Liver (tissue), 9 donors: ENCODE measurements around the gene OTOF. TPM values are rescaled to one million over a fixed set of nuclear protein-coding genes. Genes with fewer than 3 reads are reported as not detected.

Source experiments
- DNase-seq: peaks from one replicate; pipeline ENCODE4 v3.0.0-alpha.2; 2017; ENCODE audit warnings: low spot score
- H3K27ac ChIP-seq, 2 donors: one replicate each; pipeline ENCODE4 v1.7.0; 2013; ENCODE audit warnings: inconsistent platforms in 2 of 2, low read length in 2 of 2, control low read depth in 1 of 2, low read depth in 1 of 2, mild to moderate bottlenecking in 1 of 2
- H3K27me3 ChIP-seq, 4 donors: one replicate each; pipeline versions ENCODE4 v1.6.1 to v1.7.0; 2013; ENCODE audit warnings: low read length in 3 of 4, inconsistent platforms in 1 of 4, mild to moderate bottlenecking in 1 of 4, moderate library complexity in 1 of 4; ENCODE audit not compliant: control insufficient read depth in 4 of 4, insufficient read depth in 4 of 4
- H3K36me3 ChIP-seq, 4 donors: one replicate each; pipeline versions ENCODE4 v1.6.1 to v1.7.0; 2013; ENCODE audit warnings: low read length in 3 of 4, mild to moderate bottlenecking in 3 of 4, low read depth in 1 of 4, moderate library complexity in 1 of 4; ENCODE audit not compliant: control insufficient read depth in 4 of 4, insufficient read depth in 3 of 4
- H3K4me1 ChIP-seq, 4 donors: one replicate each; pipeline versions ENCODE4 v1.6.1 to v1.7.0; 2013; ENCODE audit warnings: low read length in 3 of 4, mild to moderate bottlenecking in 3 of 4, moderate library complexity in 1 of 4; ENCODE audit not compliant: control insufficient read depth in 4 of 4, insufficient read depth in 4 of 4
- H3K4me3 ChIP-seq, 3 donors: one replicate each; pipeline versions ENCODE4 v1.6.1 to v1.7.0; 2013; ENCODE audit warnings: low read length in 3 of 3, control low read depth in 1 of 3, low read depth in 1 of 3, mild to moderate bottlenecking in 1 of 3
- H3K9ac ChIP-seq, 2 donors: one replicate each; pipeline ENCODE4 v1.7.0; 2013; ENCODE audit warnings: low read length in 2 of 2, mild to moderate bottlenecking in 2 of 2, moderate library complexity in 2 of 2, control low read depth in 1 of 2, low read depth in 1 of 2
- H3K9me3 ChIP-seq, 4 donors: one replicate each; pipeline versions ENCODE4 v1.6.1 to v1.7.0; 2013; ENCODE audit warnings: low read length in 3 of 4; ENCODE audit not compliant: control insufficient read depth in 4 of 4
- CTCF ChIP-seq: fragments of 150-350 bp; IDR thresholded peaks from 2 replicates; pipeline ENCODE4 v1.5.1; 2017; ENCODE audit warnings: improper control_type of control experiment, low read depth, low read length; ENCODE audit not compliant: missing input control
- EGR1 ChIP-seq, 2 donors: IDR thresholded peaks; 2 replicates each; pipeline ENCODE4 v1.6.1; 2016 to 2018; ENCODE audit warnings: antibody characterized with exemption in 2 of 2, low read depth in 2 of 2
- FOXA2 ChIP-seq: IDR thresholded peaks from 2 replicates; pipeline ENCODE4 v1.6.1; 2016; ENCODE audit warnings: antibody characterized with exemption
- HNF4A ChIP-seq, 2 donors: conservative IDR thresholded peaks; 2 replicates each; pipeline ENCODE4 v1.6.1; 2016; ENCODE audit warnings: antibody characterized with exemption in 2 of 2, mild to moderate bottlenecking in 2 of 2
- HNF4G ChIP-seq: IDR thresholded peaks from 2 replicates; pipeline ENCODE4 v1.6.1; 2016; ENCODE audit warnings: antibody characterized with exemption
- MAX ChIP-seq: IDR thresholded peaks from 2 replicates; pipeline ENCODE4 v1.6.1; 2016; ENCODE audit warnings: antibody characterized with exemption
- RAD21 ChIP-seq, 2 donors: IDR thresholded peaks; 2 replicates each; pipeline ENCODE4 v1.6.1; 2016; ENCODE audit warnings: antibody characterized with exemption in 2 of 2, mild to moderate bottlenecking in 2 of 2
- REST ChIP-seq: IDR thresholded peaks from 2 replicates; pipeline ENCODE4 v1.6.1; 2016; ENCODE audit warnings: antibody characterized with exemption, mild to moderate bottlenecking
- SP1 ChIP-seq: IDR thresholded peaks from 2 replicates; pipeline ENCODE4 v1.6.1; 2018; ENCODE audit warnings: antibody characterized with exemption, mild to moderate bottlenecking
- TAF1 ChIP-seq: conservative IDR thresholded peaks from 2 replicates; pipeline ENCODE4 v1.6.1; 2016; ENCODE audit warnings: antibody characterized with exemption, mild to moderate bottlenecking
- WGBS: extraction: QIAGEN DNeasy Blood & Tissue Kit; methylation state at CpG from one replicate; pipeline ENCODE4 v1.1.7; 2013; 5-methylcytosine and 5-hydroxymethylcytosine counted together
- polyA plus RNA-seq, 2 donors: library from polyadenylated mRNA; stranded (reverse) in 1 of 2; unstranded in 1 of 2; fragments of 200-250 nt in 1 of 2; fragments of >200 nt in 1 of 2; fragmentation: Nextera tagmentation in 1 of 2; extraction: Ambion mirVana in 1 of 2; gene quantifications; one replicate each; pipeline versions ENCODE4 v1.2.1 to v1.2.3, GENCODE V29; 2013 to 2015
- total RNA-seq, 2 donors: library from RNA; depleted of rRNA; stranded (reverse); fragments of >200 nt; gene quantifications; one replicate each; pipeline ENCODE4 v1.2.3, GENCODE V29; 2014
- donor health status: healthy.
- donor health status: healthy.
- donor health status: healthy.
- donor health status: healthy.
- donor health status: healthy.

Gene OTOF
- total and polyA plus RNA-seq, 4 donors, result 0.06 to 0.28 (median 0.07) TPM; not detected in 1

DNA sequence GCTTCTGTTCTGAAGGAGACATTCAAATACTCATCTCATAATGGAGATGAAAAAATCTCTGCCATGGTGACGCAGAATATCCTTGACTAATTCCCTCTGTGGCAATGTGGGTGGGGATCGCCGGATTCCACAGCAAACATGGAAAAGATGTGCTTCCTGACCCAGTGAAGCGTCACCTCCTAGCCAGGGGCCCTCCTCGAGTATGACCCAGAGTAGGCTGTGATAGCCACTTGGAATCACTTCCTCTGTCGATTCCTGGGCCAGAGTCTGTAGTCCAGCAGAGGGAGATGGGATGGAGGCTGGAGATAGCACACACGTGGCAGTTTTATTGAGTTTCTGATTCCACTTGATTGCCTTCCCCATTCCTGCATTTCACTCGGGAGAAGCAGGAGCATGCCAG lies 39.4 kb downstream of the OTOF start:
- WGBS, result 62% methylated on average over 8 of the region's 8 CpGs
- no peaks in the 10 kb centered on the region for H3K9me3 ChIP-seq
- no peaks in the 10 kb centered on the region for H3K27me3 ChIP-seq
- DNase-seq, result no peak
- no peak overlapping the region for H3K9ac ChIP-seq
- H3K27ac ChIP-seq, result no peak overlapping the region
- TF ChIP-seq RAD21 (IDR thresholded peaks at IDR 0.05) (no peak), TAF1 (no peak), HNF4G (no peak), HNF4A (conservative IDR thresholded peaks at IDR 0.05) (no peak), FOXA2 (no peak), REST (no peak), MAX (no peak)
- H3K4me3 ChIP-seq, result no peak overlapping the region
- H3K4me1 ChIP-seq, result no peaks in the 10 kb centered on the region
- no peaks in the 10 kb centered on the region for H3K36me3 ChIP-seq

DNA sequence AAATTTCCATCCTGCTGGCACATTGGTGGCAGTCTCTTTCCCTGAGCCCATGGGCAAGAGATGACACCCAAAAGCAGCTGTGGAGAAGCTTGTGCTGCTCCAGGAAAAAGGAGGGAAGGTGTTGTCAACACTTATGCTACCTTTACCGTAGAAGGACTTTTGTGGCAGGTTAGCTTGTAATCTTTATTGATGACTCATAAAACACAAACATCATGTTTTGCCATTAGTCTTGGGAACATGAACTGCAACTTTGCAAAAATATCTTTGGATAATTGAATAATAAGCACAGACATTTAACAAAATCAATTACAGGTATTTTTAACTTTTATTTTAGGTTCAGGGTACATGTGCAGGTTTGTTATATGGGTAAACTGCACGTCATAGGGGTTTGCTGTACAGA lies 42.8 kb downstream of the OTOF start:
- no peaks in the 10 kb centered on the region for H3K9me3 ChIP-seq

DNA sequence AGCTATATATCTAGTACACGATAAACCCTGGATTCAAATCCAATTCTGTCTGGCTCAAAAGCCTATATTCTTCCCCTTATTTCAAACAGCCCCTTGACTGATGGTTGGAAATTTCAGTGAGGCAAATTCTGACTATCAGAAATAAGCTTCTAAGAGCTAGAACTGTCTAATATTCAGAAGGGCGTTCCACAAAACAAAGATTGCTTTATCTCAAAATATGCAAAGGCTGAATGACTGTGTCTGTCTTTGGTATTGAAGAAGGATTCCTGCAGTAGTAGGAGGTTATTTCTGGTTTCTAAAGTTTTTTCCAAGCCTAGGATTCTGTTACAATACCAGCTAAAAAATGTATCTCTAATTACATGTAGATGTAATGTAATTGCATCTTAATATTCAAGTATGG lies 45.1 kb downstream of the OTOF start:
- no peaks in the 10 kb centered on the region for H3K4me1 ChIP-seq

More for the DNA sequence above, 42.8 kb downstream of the OTOF start:
- Histone ChIP-seq H3K4me3 (no peak overlapping the region), H3K27ac (no peak overlapping the region), H3K4me1 (no peaks in the 10 kb centered on the region), H3K27me3 (peaks cover 0 to 4% (median 0%) of the 10 kb centered on the region in 4 donors), H3K9ac (no peak overlapping the region), H3K36me3 (no peaks in the 10 kb centered on the region)
- TF ChIP-seq SP1 (no peak), CTCF (no peak), EGR1 (IDR thresholded peaks at IDR 0.05; ENCODE audit: low read depth in 2 of 2) (no peak)
- no peak for DNase-seq
- WGBS, result 89% methylated on average over 2 of the region's 2 CpGs

More for the DNA sequence above, 45.1 kb downstream of the OTOF start:
- peaks cover 0 to 4% (median 0%) of the 10 kb centered on the region in 4 donors for H3K27me3 ChIP-seq
- DNase-seq, result no peak
- H3K4me3 ChIP-seq, result no peak overlapping the region
- TF ChIP-seq EGR1 (IDR thresholded peaks at IDR 0.05; ENCODE audit: low read depth in 2 of 2) (no peak), TAF1 (no peak), MAX (no peak)
- H3K9ac ChIP-seq, result no peak overlapping the region
- H3K27ac ChIP-seq, result no peak overlapping the region
- WGBS, result 38% methylated on average over 2 of the region's 2 CpGs
- H3K36me3 ChIP-seq, result no peaks in the 10 kb centered on the region
- no peaks in the 10 kb centered on the region for H3K9me3 ChIP-seq
